Measurements from ENCODE around the gene CNTN6. TPM values are rescaled to one million over a fixed set of nuclear protein-coding genes. Genes with fewer than 3 reads are reported as not detected.
A peak's percentile ranks its signal among the peaks of the same experiment; 100 is the strongest.

The CNTN6 gene
- total and polyA plus RNA-seq, 2 experiments from 2014 or later: not detected

DNA sequence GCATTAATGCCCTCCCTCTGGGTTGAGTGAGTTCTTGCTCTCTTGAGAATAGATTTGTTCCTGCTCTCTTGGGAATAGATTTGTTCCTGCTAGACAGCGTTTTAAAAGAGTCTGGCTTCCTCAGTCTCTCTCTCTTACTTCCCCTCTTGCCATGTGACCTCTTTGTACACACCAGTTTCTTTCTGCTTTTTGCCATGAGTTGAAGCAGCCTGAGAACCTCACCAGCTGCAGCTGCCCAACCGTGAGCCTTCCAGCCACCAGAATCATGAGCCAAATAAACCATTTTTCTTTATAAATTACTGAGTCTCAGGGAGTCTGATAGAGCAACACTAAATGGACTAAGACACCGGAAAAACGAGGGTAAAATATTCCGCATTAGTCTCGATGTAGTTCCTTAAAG lies 253.6 kb downstream of the CNTN6 start:
- Mint-ChIP-seq H3K36me3 (ENCODE audit: low read depth) (peaks cover 18% of the 10 kb centered on the region), H3K27ac (no peak overlapping the region), H3K4me1 (no peaks in the 10 kb centered on the region), H3K9me3 (peaks cover 82% of the 10 kb centered on the region), H3K27me3 (ENCODE audit: insufficient read depth, low read depth, poor library complexity) (no peaks in the 10 kb centered on the region), H3K4me3 (no peak overlapping the region)
- Histone ChIP-seq H3K9me2 (ENCODE audit: insufficient read depth) (no peaks in the 10 kb centered on the region), H3K79me2 (replicated peaks; ENCODE audit: insufficient read depth) (no peaks in the 10 kb centered on the region), H3K27ac (ENCODE audit: low read depth) (no peak overlapping the region), H3K27me3 (ENCODE audit: insufficient read depth) (no peaks in the 10 kb centered on the region), H4K20me1 (replicated peaks; ENCODE audit: insufficient read depth) (no peaks in the 10 kb centered on the region), H3K4me3 (no peak overlapping the region), H3K4me2 (no peak overlapping the region), H3K4me1 (ENCODE audit: insufficient read depth) (peaks cover 5% of the 10 kb centered on the region), H2AFZ (peak overlapping the region; percentile 76; the same call in 1 of the 2 replicates), H3K36me3 (ENCODE audit: insufficient read depth) (no peaks in the 10 kb centered on the region), H3F3A (replicated peaks; ENCODE audit: low read depth) (no peaks in the 10 kb centered on the region)
- TF ChIP-seq JUNB (IDR thresholded peaks at IDR 0.05; ENCODE audit: unreplicated experiment) (no peak), ZNF114 (CRISPR knock-in tag; IDR thresholded peaks at IDR 0.05) (no peak), CREB1 (CRISPR knock-in tag; IDR thresholded peaks at IDR 0.05; ENCODE audit: low read depth) (no peak), CTCF (conservative IDR thresholded peaks at IDR 0.05; ENCODE audit: low read depth in 2 of 2) (no peak)
- ATAC-seq (no peak), DNase-seq (ENCODE audit: low spot score) (no peak)

DNA sequence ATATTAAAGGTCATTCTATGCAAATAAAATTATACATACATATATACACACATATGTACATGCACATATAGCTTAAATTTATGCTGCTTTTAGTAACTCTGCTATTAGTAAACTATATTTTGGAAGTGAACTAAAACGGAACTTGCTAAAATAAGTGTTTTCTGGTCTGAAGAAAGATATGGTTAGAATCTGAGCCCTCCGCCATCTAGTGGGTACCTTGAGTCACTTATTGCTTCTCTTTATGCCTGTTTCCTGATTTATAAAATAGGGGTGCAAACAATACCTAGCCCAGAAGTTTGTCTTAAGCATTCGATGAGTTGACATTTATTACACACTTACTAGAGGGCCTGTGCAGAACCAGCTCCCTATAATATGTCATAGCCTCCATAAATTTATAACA lies 255.7 kb downstream of the CNTN6 start:
- Histone ChIP-seq H3K9me2 (ENCODE audit: insufficient read depth) (no peaks in the 10 kb centered on the region), H2AFZ (no peak overlapping the region), H4K20me1 (replicated peaks; ENCODE audit: insufficient read depth) (no peaks in the 10 kb centered on the region), H3K4me2 (no peak overlapping the region), H3K36me3 (ENCODE audit: insufficient read depth) (no peaks in the 10 kb centered on the region), H3K27me3 (ENCODE audit: insufficient read depth) (no peaks in the 10 kb centered on the region), H3K4me1 (ENCODE audit: insufficient read depth) (no peaks in the 10 kb centered on the region), H3K79me2 (replicated peaks; ENCODE audit: insufficient read depth) (no peaks in the 10 kb centered on the region), H3K4me3 (no peak overlapping the region), H3K27ac (ENCODE audit: low read depth) (no peak overlapping the region), H3F3A (replicated peaks; ENCODE audit: low read depth) (no peaks in the 10 kb centered on the region)
- Mint-ChIP-seq H3K9me3 (peaks cover 77% of the 10 kb centered on the region), H3K36me3 (ENCODE audit: low read depth) (peaks cover 9% of the 10 kb centered on the region), H3K4me1 (no peaks in the 10 kb centered on the region), H3K27me3 (ENCODE audit: insufficient read depth, low read depth, poor library complexity) (no peaks in the 10 kb centered on the region), H3K4me3 (no peak overlapping the region), H3K27ac (no peak overlapping the region)
- DNase-seq (ENCODE audit: low spot score) (peak; percentile 47), ATAC-seq (no peak)
- TF ChIP-seq NANOG (IDR thresholded peaks at IDR 0.05; ENCODE audit: borderline replicate concordance) (no peak), POLR2AphosphoS5 (IDR thresholded peaks at IDR 0.05; ENCODE audit: low read depth) (no peak), CTCF (conservative IDR thresholded peaks at IDR 0.05; ENCODE audit: low read depth in 2 of 2) (peak; percentile 40 to 56)

DNA sequence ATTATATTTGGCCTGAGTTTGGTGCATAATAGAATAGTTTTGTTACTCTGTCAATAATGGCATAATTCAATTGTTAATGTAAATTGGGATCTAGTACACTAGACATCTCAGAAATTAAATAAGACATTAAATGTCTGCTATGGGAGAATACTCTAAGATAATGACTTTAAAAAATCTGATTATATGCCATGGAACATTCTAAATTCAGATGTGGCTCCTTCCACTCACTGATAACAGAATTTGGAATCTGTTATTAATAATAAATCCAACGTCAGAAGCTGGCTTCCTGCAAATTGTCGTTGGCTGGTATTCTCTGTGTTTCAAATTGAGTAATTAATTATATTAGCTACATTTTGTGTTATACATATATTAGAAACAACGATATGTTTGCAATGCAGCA lies 258.1 kb downstream of the CNTN6 start:
- ATAC-seq: no peak
- TF ChIP-seq EZH2 (IDR thresholded peaks at IDR 0.05; ENCODE audit: low read depth, unreplicated experiment) (no peak), STAT1 (IDR thresholded peaks at IDR 0.05; ENCODE audit: unreplicated experiment) (no peak), POLR2AphosphoS5 (IDR thresholded peaks at IDR 0.05; ENCODE audit: low read depth) (no peak)

More for the DNA sequence above, 258.1 kb downstream of the CNTN6 start:
- Mint-ChIP-seq H3K4me3 (no peak overlapping the region), H3K9me3 (peaks cover 80% of the 10 kb centered on the region), H3K27ac (no peak overlapping the region), H3K27me3 (ENCODE audit: insufficient read depth, low read depth, poor library complexity) (no peaks in the 10 kb centered on the region), H3K4me1 (no peaks in the 10 kb centered on the region), H3K36me3 (ENCODE audit: low read depth) (peaks cover 6% of the 10 kb centered on the region)
- Histone ChIP-seq H3K9me2 (ENCODE audit: insufficient read depth) (no peaks in the 10 kb centered on the region), H3F3A (replicated peaks; ENCODE audit: low read depth) (no peaks in the 10 kb centered on the region), H2AFZ (no peak overlapping the region), H3K27ac (ENCODE audit: low read depth) (no peak overlapping the region), H3K4me1 (ENCODE audit: insufficient read depth) (no peaks in the 10 kb centered on the region), H3K4me3 (no peak overlapping the region), H3K36me3 (ENCODE audit: insufficient read depth) (no peaks in the 10 kb centered on the region), H4K20me1 (replicated peaks; ENCODE audit: insufficient read depth) (no peaks in the 10 kb centered on the region), H3K79me2 (replicated peaks; ENCODE audit: insufficient read depth) (no peaks in the 10 kb centered on the region), H3K4me2 (no peak overlapping the region), H3K27me3 (ENCODE audit: insufficient read depth) (no peaks in the 10 kb centered on the region)
- no peak for DNase-seq (ENCODE audit: low spot score)

Data from GM23338 (cell line).